HepG2 (cell line): ENCODE data around the gene DPAGT1. TPM values are rescaled to one million over a fixed set of nuclear protein-coding genes. Genes with fewer than 3 reads are reported as not detected.

Experiments used
- ARID2 ChIP-seq: sonication (generic); formaldehyde crosslinking; IDR thresholded peaks from 2 replicates; pipeline ENCODE4 v1.8.1; 2022; ENCODE audit warnings: mild to moderate bottlenecking, missing genetic modification reagents, borderline replicate concordance
- FLYWCH1 ChIP-seq: sonication (generic); formaldehyde crosslinking; IDR thresholded peaks from 2 replicates; pipeline ENCODE4 v1.8.1; 2023; ENCODE audit warnings: mild to moderate bottlenecking, missing genetic modification reagents
- FOXJ3 ChIP-seq: sonication (generic); formaldehyde crosslinking; IDR thresholded peaks from 2 replicates; pipeline ENCODE4 v1.4.0; 2020; ENCODE audit warnings: missing genetic modification reagents, mild to moderate bottlenecking, borderline replicate concordance
- GPN1 ChIP-seq: sonication (generic); formaldehyde crosslinking; IDR thresholded peaks from 2 replicates; pipeline ENCODE4 v1.5.1; 2020; ENCODE audit warnings: missing genetic modification reagents, borderline replicate concordance
- HOXA7 ChIP-seq: sonication (generic); formaldehyde crosslinking; IDR thresholded peaks from 2 replicates; pipeline ENCODE4 v1.8.1; 2022; ENCODE audit warnings: mild to moderate bottlenecking, missing genetic modification reagents, moderate library complexity
- HOXA9 ChIP-seq: sonication (generic); formaldehyde crosslinking; IDR thresholded peaks from 2 replicates; pipeline ENCODE4 v1.8.1; 2022; ENCODE audit warnings: missing genetic modification reagents, mild to moderate bottlenecking, moderate library complexity, borderline replicate concordance
- JARID2 ChIP-seq: sonication (generic); formaldehyde crosslinking; IDR thresholded peaks from 2 replicates; pipeline ENCODE4 v1.8.1; 2023; ENCODE audit warnings: missing genetic modification reagents, inconsistent platforms; ENCODE audit not compliant: insufficient replicate concordance
- KAT2B ChIP-seq: fragments of 150-350 bp; IDR thresholded peaks from 2 replicates; pipeline ENCODE4 v1.6.1; 2014; ENCODE audit warnings: low read depth, low read length, borderline replicate concordance
- MTF2 ChIP-seq: sonication (generic); formaldehyde crosslinking; IDR thresholded peaks from 2 replicates; pipeline ENCODE4 v1.5.0; 2020; ENCODE audit warnings: missing genetic modification reagents, borderline replicate concordance
- PHF20 ChIP-seq: sonication (generic); formaldehyde crosslinking; IDR thresholded peaks from 2 replicates; pipeline ENCODE4 v1.5.0; 2020; ENCODE audit warnings: mild to moderate bottlenecking, missing genetic modification reagents
- PHF5A ChIP-seq: IDR thresholded peaks from one replicate; pipeline ENCODE4 v1.6.1; 2018; ENCODE audit warnings: low read depth, missing genetic modification reagents; ENCODE audit not compliant: unreplicated experiment
- RXRA ChIP-seq: sonication (generic); formaldehyde crosslinking; IDR thresholded peaks from 2 replicates; pipeline ENCODE4 v1.5.1; 2020; ENCODE audit warnings: missing genetic modification reagents
- RXRB ChIP-seq: IDR thresholded peaks from 2 replicates; pipeline ENCODE4 v1.6.1; 2016; ENCODE audit warnings: borderline replicate concordance, missing genetic modification reagents, missing compliant biosample characterization
- SUZ12 ChIP-seq: fragments of 150-350 bp; IDR thresholded peaks from 2 replicates; pipeline ENCODE4 v1.6.1; 2014; ENCODE audit warnings: low read depth, low read length
- ZC3H4 ChIP-seq: sonication (generic); formaldehyde crosslinking; IDR thresholded peaks from 2 replicates; pipeline ENCODE4 v1.4.0; 2020; ENCODE audit warnings: missing genetic modification reagents, borderline replicate concordance
- ZNF12 ChIP-seq: sonication (generic); formaldehyde crosslinking; IDR thresholded peaks from 2 replicates; pipeline ENCODE4 v1.5.0; 2020; ENCODE audit warnings: missing genetic modification reagents
- ZNF251 ChIP-seq: sonication (generic); formaldehyde crosslinking; IDR thresholded peaks from 2 replicates; pipeline ENCODE4 v1.9.0; 2021; ENCODE audit warnings: mild to moderate bottlenecking, missing genetic modification reagents
- ZNF354B ChIP-seq: sonication (generic); formaldehyde crosslinking; IDR thresholded peaks from 2 replicates; pipeline ENCODE4 v1.8.0; 2022; ENCODE audit warnings: mild to moderate bottlenecking, missing genetic modification reagents
- ZNF777 ChIP-seq: sonication (generic); formaldehyde crosslinking; IDR thresholded peaks from 2 replicates; pipeline ENCODE4 v1.4.0; 2020; ENCODE audit warnings: missing genetic modification reagents
- polyA plus RNA-seq, 8 experiments: library from polyadenylated mRNA; depleted of rRNA in 3 of 8; stranded (reverse) in 7 of 8; unstranded in 1 of 8; fragments of >200 nt; fragmentation: Illumina TruSeq in 4 of 8; extraction: Trizol in 4 of 8; gene quantifications; 2 replicates each; pipeline versions ENCODE4 v1.2.1 to v1.2.3, GENCODE V29; 2011 to 2016; ENCODE audit warnings: low read depth in 4 of 8, missing spikeins in 1 of 8, mixed read lengths in 1 of 8; ENCODE audit not compliant: insufficient read depth in 1 of 8
- total RNA-seq, 5 experiments: library from RNA; depleted of rRNA; stranded (reverse); fragments of >200 nt; fragmentation: Illumina TruSeq; extraction: Trizol; gene quantifications; 2 replicates each; pipeline ENCODE4 v1.2.3, GENCODE V29; 2016; ENCODE audit warnings: low read depth in 1 of 5
- TF ChIP-seq, protein P1 (sequence below): IDR thresholded peaks from 2 replicates; pipeline ENCODE4 v1.6.1; 2012; ENCODE audit warnings: low read depth, low read length, improper control_type of control experiment
- TF ChIP-seq, protein P2 (sequence below): sonication (generic); formaldehyde crosslinking; IDR thresholded peaks from 2 replicates; pipeline ENCODE4 v1.4.0; 2020; ENCODE audit warnings: mild to moderate bottlenecking, missing genetic modification reagents
- TF ChIP-seq, protein P3 (sequence below): sonication (generic); formaldehyde crosslinking; IDR thresholded peaks from 2 replicates; pipeline ENCODE4 v1.5.0; 2020; ENCODE audit warnings: mild to moderate bottlenecking, missing genetic modification reagents
- TF ChIP-seq, protein P4 (sequence below): sonication (generic); formaldehyde crosslinking; IDR thresholded peaks from 2 replicates; pipeline ENCODE4 v1.4.0; 2020; ENCODE audit warnings: missing genetic modification reagents, borderline replicate concordance

The DPAGT1 gene
- total and polyA plus RNA-seq, 2 of the 13 experiments (the other 11 are each of a cell fraction or from before 2014, with no cell fraction given) = 37.6 to 70.7 TPM

DNA sequence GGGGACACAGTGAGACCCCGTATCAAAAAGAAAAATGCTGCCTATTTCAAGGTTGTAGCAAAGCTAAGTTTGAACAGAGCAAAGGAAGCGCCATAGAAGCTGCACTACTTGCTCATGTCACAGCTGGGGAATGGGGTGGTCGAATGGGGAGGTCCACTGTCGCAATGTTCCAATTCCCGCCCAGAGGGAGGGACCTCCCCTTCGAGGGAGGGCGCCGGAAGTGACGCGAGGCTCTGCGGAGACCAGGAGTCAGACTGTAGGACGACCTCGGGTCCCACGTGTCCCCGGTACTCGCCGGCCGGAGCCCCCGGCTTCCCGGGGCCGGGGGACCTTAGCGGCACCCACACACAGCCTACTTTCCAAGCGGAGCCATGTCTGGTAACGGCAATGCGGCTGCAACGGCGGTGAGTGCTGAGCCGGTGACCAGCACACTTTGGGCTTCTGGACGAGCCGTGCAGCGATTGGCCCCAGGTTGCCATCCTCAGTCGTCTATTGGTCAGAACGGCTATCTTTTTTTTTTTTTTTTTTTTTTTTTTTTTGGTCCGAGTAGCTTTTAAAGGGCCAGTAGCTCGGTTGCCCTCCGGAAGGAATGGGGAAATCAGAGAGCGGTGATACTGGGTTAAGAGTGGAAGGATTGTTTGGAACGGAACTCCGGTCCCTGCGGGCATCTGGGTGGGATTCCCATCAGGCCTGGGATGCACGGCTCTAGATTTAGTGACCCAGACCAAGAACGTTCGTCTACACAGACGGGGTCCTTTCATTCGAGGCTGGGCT lies 16.8 kb downstream of the DPAGT1 start, which contains the start of gene HMBS (continued):
- TF ChIP-seq, protein P1, sequence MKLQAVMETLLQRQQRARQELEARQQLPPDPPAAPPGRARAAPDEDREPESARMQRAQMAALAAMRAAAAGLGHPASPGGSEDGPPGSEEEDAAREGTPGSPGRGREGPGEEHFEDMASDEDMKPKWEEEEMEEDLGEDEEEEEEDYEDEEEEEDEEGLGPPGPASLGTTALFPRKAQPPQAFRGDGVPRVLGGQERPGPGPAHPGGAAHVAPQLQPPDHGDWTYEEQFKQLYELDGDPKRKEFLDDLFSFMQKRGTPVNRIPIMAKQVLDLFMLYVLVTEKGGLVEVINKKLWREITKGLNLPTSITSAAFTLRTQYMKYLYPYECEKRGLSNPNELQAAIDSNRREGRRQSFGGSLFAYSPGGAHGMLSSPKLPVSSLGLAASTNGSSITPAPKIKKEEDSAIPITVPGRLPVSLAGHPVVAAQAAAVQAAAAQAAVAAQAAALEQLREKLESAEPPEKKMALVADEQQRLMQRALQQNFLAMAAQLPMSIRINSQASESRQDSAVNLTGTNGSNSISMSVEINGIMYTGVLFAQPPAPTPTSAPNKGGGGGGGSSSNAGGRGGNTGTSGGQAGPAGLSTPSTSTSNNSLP = no peak
- TF ChIP-seq FOXJ3 (CRISPR knock-in tag) (no peak), JARID2 (CRISPR knock-in tag) (no peak), HOXA9 (no peak), ZNF354B (no peak), HOXA7 (CRISPR knock-in tag) (no peak), ARID2 (no peak), ZNF251 (CRISPR knock-in tag) (no peak), FLYWCH1 (CRISPR knock-in tag) (no peak), RXRB (CRISPR knock-in tag) (peak; percentile 67; the same call in 1 of the 2 replicates), ZNF12 (CRISPR knock-in tag) (no peak), RXRA (CRISPR knock-in tag) (peak; percentile 39; the same call in 1 of the 2 replicates), PHF20 (peak; percentile 80), ZNF777 (CRISPR knock-in tag) (no peak), MTF2 (no peak), KAT2B (no peak), GPN1 (CRISPR knock-in tag) (no peak), ZC3H4 (CRISPR knock-in tag) (no peak), PHF5A (CRISPR knock-in tag) (peak; percentile 19), SUZ12 (no peak)
- TF ChIP-seq, protein P2, sequence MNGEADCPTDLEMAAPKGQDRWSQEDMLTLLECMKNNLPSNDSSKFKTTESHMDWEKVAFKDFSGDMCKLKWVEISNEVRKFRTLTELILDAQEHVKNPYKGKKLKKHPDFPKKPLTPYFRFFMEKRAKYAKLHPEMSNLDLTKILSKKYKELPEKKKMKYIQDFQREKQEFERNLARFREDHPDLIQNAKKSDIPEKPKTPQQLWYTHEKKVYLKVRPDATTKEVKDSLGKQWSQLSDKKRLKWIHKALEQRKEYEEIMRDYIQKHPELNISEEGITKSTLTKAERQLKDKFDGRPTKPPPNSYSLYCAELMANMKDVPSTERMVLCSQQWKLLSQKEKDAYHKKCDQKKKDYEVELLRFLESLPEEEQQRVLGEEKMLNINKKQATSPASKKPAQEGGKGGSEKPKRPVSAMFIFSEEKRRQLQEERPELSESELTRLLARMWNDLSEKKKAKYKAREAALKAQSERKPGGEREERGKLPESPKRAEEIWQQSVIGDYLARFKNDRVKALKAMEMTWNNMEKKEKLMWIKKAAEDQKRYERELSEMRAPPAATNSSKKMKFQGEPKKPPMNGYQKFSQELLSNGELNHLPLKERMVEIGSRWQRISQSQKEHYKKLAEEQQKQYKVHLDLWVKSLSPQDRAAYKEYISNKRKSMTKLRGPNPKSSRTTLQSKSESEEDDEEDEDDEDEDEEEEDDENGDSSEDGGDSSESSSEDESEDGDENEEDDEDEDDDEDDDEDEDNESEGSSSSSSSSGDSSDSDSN (CRISPR knock-in tag) = peak; percentile 27; the same call in 1 of the 2 replicates
- TF ChIP-seq, protein P3, sequence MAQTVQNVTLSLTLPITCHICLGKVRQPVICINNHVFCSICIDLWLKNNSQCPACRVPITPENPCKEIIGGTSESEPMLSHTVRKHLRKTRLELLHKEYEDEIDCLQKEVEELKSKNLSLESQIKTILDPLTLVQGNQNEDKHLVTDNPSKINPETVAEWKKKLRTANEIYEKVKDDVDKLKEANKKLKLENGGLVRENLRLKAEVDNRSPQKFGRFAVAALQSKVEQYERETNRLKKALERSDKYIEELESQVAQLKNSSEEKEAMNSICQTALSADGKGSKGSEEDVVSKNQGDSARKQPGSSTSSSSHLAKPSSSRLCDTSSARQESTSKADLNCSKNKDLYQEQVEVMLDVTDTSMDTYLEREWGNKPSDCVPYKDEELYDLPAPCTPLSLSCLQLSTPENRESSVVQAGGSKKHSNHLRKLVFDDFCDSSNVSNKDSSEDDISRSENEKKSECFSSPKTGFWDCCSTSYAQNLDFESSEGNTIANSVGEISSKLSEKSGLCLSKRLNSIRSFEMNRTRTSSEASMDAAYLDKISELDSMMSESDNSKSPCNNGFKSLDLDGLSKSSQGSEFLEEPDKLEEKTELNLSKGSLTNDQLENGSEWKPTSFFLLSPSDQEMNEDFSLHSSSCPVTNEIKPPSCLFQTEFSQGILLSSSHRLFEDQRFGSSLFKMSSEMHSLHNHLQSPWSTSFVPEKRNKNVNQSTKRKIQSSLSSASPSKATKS (CRISPR knock-in tag) = no peak
- TF ChIP-seq, protein P4, sequence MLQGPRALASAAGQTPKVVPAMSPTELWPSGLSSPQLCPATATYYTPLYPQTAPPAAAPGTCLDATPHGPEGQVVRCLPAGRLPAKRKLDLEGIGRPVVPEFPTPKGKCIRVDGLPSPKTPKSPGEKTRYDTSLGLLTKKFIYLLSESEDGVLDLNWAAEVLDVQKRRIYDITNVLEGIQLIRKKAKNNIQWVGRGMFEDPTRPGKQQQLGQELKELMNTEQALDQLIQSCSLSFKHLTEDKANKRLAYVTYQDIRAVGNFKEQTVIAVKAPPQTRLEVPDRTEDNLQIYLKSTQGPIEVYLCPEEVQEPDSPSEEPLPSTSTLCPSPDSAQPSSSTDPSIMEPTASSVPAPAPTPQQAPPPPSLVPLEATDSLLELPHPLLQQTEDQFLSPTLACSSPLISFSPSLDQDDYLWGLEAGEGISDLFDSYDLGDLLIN = peak; percentile 80; the same call in 1 of the 2 replicates
